Measurements from ENCODE around the gene SLC22A5. TPM values are rescaled to one million over a fixed set of nuclear protein-coding genes. Genes with fewer than 3 reads are reported as not detected.

Gene SLC22A5
- total RNA-seq, 4 donors from 2014 or later = 34.6 to 129 (median 67.8) TPM

DNA sequence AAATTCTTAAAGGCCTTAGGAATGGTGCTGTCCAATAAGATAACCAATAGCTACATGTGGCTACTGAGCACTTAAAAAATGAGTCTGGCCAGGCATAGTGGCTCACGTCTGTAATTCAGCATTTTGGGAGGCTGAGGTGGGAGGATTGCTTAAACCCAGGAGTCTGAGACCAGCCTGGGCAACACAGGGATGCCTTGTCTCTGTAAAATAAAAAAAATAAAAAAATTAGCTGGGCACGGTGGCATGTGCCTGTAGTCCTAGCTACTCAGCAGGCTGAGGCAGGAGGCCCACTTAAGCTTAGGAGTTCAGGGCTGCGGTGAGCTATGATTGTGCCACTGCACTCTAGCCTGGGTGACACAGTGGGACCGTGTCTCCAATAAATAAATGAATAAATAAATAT lies 1.3 kb upstream of the SLC22A5 start:
- no peak overlapping the region for H3K27ac ChIP-seq
- no peak overlapping the region for H3K4me3 ChIP-seq
- 51 to 66% methylated on average over 4 of the region's 4 CpGs for WGBS, 2 donors (ENCODE audit: low coverage in 1 of 2)
- no peaks in the 10 kb centered on the region for H3K27me3 ChIP-seq
- in situ Hi-C loops (cut with MboI; ENCODE audit: low pct_ligation_motif_present in 1 of 4, low pct_unique_long_range_greater_than_20kb in 1 of 4, low sequenced_read_pairs in 3 of 4) (no loop called here), intact Hi-C loops (cut with DNase I; ENCODE audit: low total_unique reads) (no loop called here)
- TF ChIP-seq, protein P1, sequence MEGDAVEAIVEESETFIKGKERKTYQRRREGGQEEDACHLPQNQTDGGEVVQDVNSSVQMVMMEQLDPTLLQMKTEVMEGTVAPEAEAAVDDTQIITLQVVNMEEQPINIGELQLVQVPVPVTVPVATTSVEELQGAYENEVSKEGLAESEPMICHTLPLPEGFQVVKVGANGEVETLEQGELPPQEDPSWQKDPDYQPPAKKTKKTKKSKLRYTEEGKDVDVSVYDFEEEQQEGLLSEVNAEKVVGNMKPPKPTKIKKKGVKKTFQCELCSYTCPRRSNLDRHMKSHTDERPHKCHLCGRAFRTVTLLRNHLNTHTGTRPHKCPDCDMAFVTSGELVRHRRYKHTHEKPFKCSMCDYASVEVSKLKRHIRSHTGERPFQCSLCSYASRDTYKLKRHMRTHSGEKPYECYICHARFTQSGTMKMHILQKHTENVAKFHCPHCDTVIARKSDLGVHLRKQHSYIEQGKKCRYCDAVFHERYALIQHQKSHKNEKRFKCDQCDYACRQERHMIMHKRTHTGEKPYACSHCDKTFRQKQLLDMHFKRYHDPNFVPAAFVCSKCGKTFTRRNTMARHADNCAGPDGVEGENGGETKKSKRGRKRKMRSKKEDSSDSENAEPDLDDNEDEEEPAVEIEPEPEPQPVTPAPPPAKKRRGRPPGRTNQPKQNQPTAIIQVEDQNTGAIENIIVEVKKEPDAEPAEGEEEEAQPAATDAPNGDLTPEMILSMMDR (IDR thresholded peaks at IDR 0.05) = no peak
- no peak for TF ChIP-seq POLR2A (IDR thresholded peaks at IDR 0.05)
- no peak for TF ChIP-seq POLR2AphosphoS5 (IDR thresholded peaks at IDR 0.05)
- no peak for TF ChIP-seq EP300 (IDR thresholded peaks at IDR 0.05; ENCODE audit: low read depth)
- no peaks in the 10 kb centered on the region for H3K9me3 ChIP-seq
- H3K4me1 ChIP-seq = peaks cover 5 to 49% (median 47%) of the 10 kb centered on the region in 4 donors
- no peak for DNase-seq
- H3K36me3 ChIP-seq = no peaks in the 10 kb centered on the region

DNA sequence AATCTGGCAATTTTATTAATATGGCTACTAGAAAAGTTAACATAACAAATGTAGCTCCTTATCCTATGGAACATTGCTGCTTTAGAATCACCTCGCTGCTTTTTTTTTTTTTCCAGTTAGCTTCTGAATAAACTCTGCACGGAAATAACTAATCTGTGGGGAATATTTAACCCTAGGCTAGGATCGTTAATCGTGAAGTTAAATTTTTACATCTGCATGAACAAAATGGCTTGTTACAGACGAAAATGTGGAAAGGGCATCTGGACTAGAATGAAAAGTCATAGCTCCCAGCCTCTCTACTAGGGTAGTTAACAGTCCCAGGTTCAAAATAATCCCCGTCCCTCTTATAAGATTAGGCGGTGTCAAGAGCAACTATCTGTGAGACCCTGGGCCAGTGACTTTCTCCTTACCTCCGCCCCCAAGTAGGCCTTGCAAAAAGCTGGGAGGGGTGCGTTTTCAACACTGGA lies 470 bp upstream of the SLC22A5 start:
- DNase-seq = no peak
- in situ Hi-C loops (cut with MboI; ENCODE audit: low pct_ligation_motif_present in 1 of 4, low pct_unique_long_range_greater_than_20kb in 1 of 4, low sequenced_read_pairs in 3 of 4) (no loop called here), intact Hi-C loops (cut with DNase I; ENCODE audit: low total_unique reads) (no loop called here)
- H3K27me3 ChIP-seq = no peaks in the 10 kb centered on the region
- H3K9me3 ChIP-seq = no peaks in the 10 kb centered on the region
- H3K4me1 ChIP-seq = peaks cover 5 to 44% (median 42%) of the 10 kb centered on the region in 4 donors
- no peak for TF ChIP-seq POLR2A (IDR thresholded peaks at IDR 0.05)
- TF ChIP-seq, protein P1 (IDR thresholded peaks at IDR 0.05) = no peak
- no peak for TF ChIP-seq EP300 (IDR thresholded peaks at IDR 0.05; ENCODE audit: low read depth)
- no peak for TF ChIP-seq POLR2AphosphoS5 (IDR thresholded peaks at IDR 0.05)
- H3K27ac ChIP-seq = peak overlapping the region; percentile 87 to 93 (median 90)
- no peaks in the 10 kb centered on the region for H3K36me3 ChIP-seq
- 9 to 21% methylated on average over 5 to 8 of the region's 9 CpGs for WGBS, 2 donors (ENCODE audit: low coverage in 1 of 2)
- peak overlapping the region; percentile 57 to 70 (median 64) for H3K4me3 ChIP-seq

DNA sequence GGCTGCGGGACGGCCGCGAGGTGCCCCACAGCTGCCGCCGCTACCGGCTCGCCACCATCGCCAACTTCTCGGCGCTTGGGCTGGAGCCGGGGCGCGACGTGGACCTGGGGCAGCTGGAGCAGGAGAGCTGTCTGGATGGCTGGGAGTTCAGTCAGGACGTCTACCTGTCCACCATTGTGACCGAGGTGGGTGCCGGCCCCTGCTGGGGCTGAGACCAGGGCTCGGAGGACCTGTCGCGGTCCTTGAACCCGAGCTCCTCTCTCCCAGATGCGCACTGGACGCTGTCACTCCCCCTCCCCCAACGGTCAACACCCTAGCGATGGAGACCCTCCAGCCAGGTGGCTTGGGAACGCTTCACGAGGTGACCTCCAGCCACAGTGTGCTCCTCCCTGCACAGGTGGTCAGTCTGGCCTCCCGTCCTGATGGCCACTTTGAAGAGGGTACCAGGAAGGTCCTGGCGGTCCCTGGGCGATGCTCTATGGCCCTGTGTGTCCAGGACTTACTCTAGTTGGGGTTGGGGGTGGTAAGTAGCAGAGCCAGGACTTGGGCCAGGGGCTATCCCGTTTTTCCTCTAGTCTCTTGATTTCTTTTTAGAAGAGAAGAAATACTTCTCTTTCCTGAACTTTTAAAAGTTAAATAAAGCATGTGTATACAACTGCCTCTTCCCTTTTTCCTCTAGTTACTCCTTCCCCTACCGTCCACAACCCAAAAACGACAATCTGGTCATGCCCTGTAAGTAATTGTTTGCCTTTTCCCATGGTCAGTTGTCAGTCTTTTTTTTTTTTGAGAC lies 866 bp downstream of the SLC22A5 start:
- in situ Hi-C loops (cut with MboI; ENCODE audit: low pct_ligation_motif_present in 1 of 4, low pct_unique_long_range_greater_than_20kb in 1 of 4, low sequenced_read_pairs in 3 of 4) (no loop called here), intact Hi-C loops (cut with DNase I; ENCODE audit: low total_unique reads) (no loop called here)
- DNase-seq = no peak
- H3K4me3 ChIP-seq = peak overlapping the region; percentile 57 to 70 (median 64)
- peak overlapping the region; percentile 87 to 93 (median 90) for H3K27ac ChIP-seq
- no peaks in the 10 kb centered on the region for H3K36me3 ChIP-seq
- no peak for TF ChIP-seq POLR2A (IDR thresholded peaks at IDR 0.05)
- no peak for TF ChIP-seq POLR2AphosphoS5 (IDR thresholded peaks at IDR 0.05)
- TF ChIP-seq, protein P1 (IDR thresholded peaks at IDR 0.05) = no peak
- TF ChIP-seq EP300 (IDR thresholded peaks at IDR 0.05; ENCODE audit: low read depth) = no peak
- no peaks in the 10 kb centered on the region for H3K27me3 ChIP-seq
- H3K9me3 ChIP-seq = no peaks in the 10 kb centered on the region
- 22 to 29% methylated on average over 5 to 15 of the region's 34 CpGs for WGBS, 2 donors (ENCODE audit: low coverage in 1 of 2)
- peaks cover 5 to 43% (median 37%) of the 10 kb centered on the region in 4 donors for H3K4me1 ChIP-seq

DNA sequence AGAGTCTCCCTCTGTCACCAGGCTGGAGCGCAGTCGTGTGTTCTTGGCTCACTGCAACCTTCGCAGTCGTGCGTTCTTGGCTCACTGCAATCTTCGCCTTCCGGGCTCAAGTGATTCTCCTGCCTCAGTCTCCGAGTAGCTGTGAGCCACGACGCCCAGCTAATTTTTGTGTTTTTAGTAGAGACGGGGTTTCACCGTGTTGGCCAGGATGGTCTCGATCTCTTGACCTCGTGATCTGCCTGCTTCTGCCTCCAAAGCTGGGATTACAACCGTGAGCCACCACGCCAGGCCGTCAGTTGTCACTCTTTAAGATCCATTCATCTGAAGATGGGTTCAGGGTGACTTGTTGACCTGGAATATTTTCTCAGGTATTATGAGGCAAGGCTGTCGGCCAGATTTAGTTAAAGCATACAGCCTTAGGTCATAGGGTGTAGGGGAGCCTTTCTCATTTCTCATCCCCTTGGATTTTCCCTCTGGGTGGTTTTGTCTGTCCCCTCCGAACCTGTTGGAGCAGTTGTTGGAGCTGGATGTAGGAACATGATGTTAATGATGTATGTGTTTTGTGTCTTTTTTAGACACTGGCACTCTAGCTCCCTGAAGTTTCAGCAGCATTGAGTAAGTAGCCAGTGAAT lies 1.6 kb downstream of the SLC22A5 start:
- H3K27ac ChIP-seq = peak overlapping the region in 3 of 4 donors; percentile 87 to 91 (median 90)
- WGBS, 2 donors (ENCODE audit: low coverage in 1 of 2) = 63 to 83% methylated on average over 2 to 19 of the region's 19 CpGs
- H3K27me3 ChIP-seq = no peaks in the 10 kb centered on the region
- no peaks in the 10 kb centered on the region for H3K9me3 ChIP-seq
- TF ChIP-seq, protein P1 (IDR thresholded peaks at IDR 0.05) = no peak
- TF ChIP-seq POLR2A (IDR thresholded peaks at IDR 0.05) (no peak), EP300 (IDR thresholded peaks at IDR 0.05; ENCODE audit: low read depth) (no peak), POLR2AphosphoS5 (IDR thresholded peaks at IDR 0.05) (no peak)
- intact Hi-C loops (cut with DNase I; ENCODE audit: low total_unique reads) (no loop called here), in situ Hi-C loops (cut with MboI; ENCODE audit: low pct_ligation_motif_present in 1 of 4, low pct_unique_long_range_greater_than_20kb in 1 of 4, low sequenced_read_pairs in 3 of 4) (no loop called here)
- DNase-seq = no peak
- peak overlapping the region in 3 of 4 donors; percentile 57 to 70 (median 70) for H3K4me3 ChIP-seq
- H3K4me1 ChIP-seq = peaks cover 5 to 43% (median 37%) of the 10 kb centered on the region in 4 donors
- no peaks in the 10 kb centered on the region for H3K36me3 ChIP-seq
